Measurements from ENCODE around the gene HEG1.

HEG1 gene

GRCh38 chr3:125003369-125003853 lies 52.4 kb downstream of the HEG1 start:
- H3K4me3 ChIP-seq (ENCODE audit: low read depth in 1 of 2, low read length in 2 of 2), result no peak overlapping the region
- H3K9ac ChIP-seq (ENCODE audit: low read depth in 1 of 2, low read length in 2 of 2), result no peak overlapping the region
- H3K36me3 ChIP-seq (ENCODE audit: control insufficient read depth in 1 of 2, insufficient read depth in 2 of 2, low read length in 2 of 2), result peaks cover 4 to 26% of the 10 kb centered on the region in 2 donors
- no peaks in the 10 kb centered on the region for H3K27me3 ChIP-seq (ENCODE audit: control insufficient read depth in 1 of 2, insufficient read depth in 2 of 2, low read length in 2 of 2)
- no peak overlapping the region for H3K27ac ChIP-seq (ENCODE audit: low read depth, low read length)
- peaks cover 9 to 14% of the 10 kb centered on the region in 2 donors for H3K4me1 ChIP-seq (ENCODE audit: control insufficient read depth in 1 of 2, insufficient read depth in 2 of 2, low read length in 2 of 2)
- no peaks in the 10 kb centered on the region for H3K9me3 ChIP-seq (ENCODE audit: control insufficient read depth in 1 of 2, low read length in 2 of 2)

- H3K4me3 ChIP-seq (ENCODE audit: low read depth in 1 of 2, low read length in 2 of 2), result no peak overlapping the region
- H3K27ac ChIP-seq (ENCODE audit: low read depth, low read length), result no peak overlapping the region
- H3K27me3 ChIP-seq (ENCODE audit: control insufficient read depth in 1 of 2, insufficient read depth in 2 of 2, low read length in 2 of 2), result no peaks in the 10 kb centered on the region
- H3K4me1 ChIP-seq (ENCODE audit: control insufficient read depth in 1 of 2, insufficient read depth in 2 of 2, low read length in 2 of 2), result peaks cover 9 to 14% of the 10 kb centered on the region in 2 donors
- H3K9me3 ChIP-seq (ENCODE audit: control insufficient read depth in 1 of 2, low read length in 2 of 2), result no peaks in the 10 kb centered on the region
- no peak overlapping the region for H3K9ac ChIP-seq (ENCODE audit: low read depth in 1 of 2, low read length in 2 of 2)
- H3K36me3 ChIP-seq (ENCODE audit: control insufficient read depth in 1 of 2, insufficient read depth in 2 of 2, low read length in 2 of 2), result peaks cover 4 to 30% of the 10 kb centered on the region in 2 donors
Measured at GRCh38 chr3:125002414-125003368, 53.1 kb downstream of the HEG1 start.

- H3K4me3 ChIP-seq (ENCODE audit: low read depth in 1 of 2, low read length in 2 of 2), result no peak overlapping the region
- H3K9me3 ChIP-seq (ENCODE audit: control insufficient read depth in 1 of 2, low read length in 2 of 2), result no peaks in the 10 kb centered on the region
- H3K27ac ChIP-seq (ENCODE audit: low read depth, low read length), result no peak overlapping the region
- peaks cover 4 to 30% of the 10 kb centered on the region in 2 donors for H3K36me3 ChIP-seq (ENCODE audit: control insufficient read depth in 1 of 2, insufficient read depth in 2 of 2, low read length in 2 of 2)
- no peak overlapping the region for H3K9ac ChIP-seq (ENCODE audit: low read depth in 1 of 2, low read length in 2 of 2)
- peaks cover 9 to 14% of the 10 kb centered on the region in 2 donors for H3K4me1 ChIP-seq (ENCODE audit: control insufficient read depth in 1 of 2, insufficient read depth in 2 of 2, low read length in 2 of 2)
- H3K27me3 ChIP-seq (ENCODE audit: control insufficient read depth in 1 of 2, insufficient read depth in 2 of 2, low read length in 2 of 2), result no peaks in the 10 kb centered on the region
Measured at GRCh38 chr3:125001557-125002413, 54.0 kb downstream of the HEG1 start.

- peaks cover 0 to 27% of the 10 kb centered on the region in 2 donors for H3K36me3 ChIP-seq (ENCODE audit: control insufficient read depth in 1 of 2, insufficient read depth in 2 of 2, low read length in 2 of 2)
- no peak overlapping the region for H3K27ac ChIP-seq (ENCODE audit: low read depth, low read length)
- peaks cover 5 to 10% of the 10 kb centered on the region in 2 donors for H3K4me1 ChIP-seq (ENCODE audit: control insufficient read depth in 1 of 2, insufficient read depth in 2 of 2, low read length in 2 of 2)
Measured at GRCh38 chr3:125000661-125001060, 55.1 kb downstream of the HEG1 start.

GRCh38 chr3:124999897-125000435 lies 55.8 kb downstream of the HEG1 start:
- Histone ChIP-seq H3K36me3 (ENCODE audit: control insufficient read depth in 1 of 2, insufficient read depth in 2 of 2, low read length in 2 of 2) (peaks cover 0 to 27% of the 10 kb centered on the region in 2 donors), H3K4me3 (ENCODE audit: low read depth in 1 of 2, low read length in 2 of 2) (no peak overlapping the region), H3K9ac (ENCODE audit: low read depth in 1 of 2, low read length in 2 of 2) (no peak overlapping the region), H3K27me3 (ENCODE audit: control insufficient read depth in 1 of 2, insufficient read depth in 2 of 2, low read length in 2 of 2) (no peaks in the 10 kb centered on the region), H3K27ac (ENCODE audit: low read depth, low read length) (no peak overlapping the region), H3K9me3 (ENCODE audit: control insufficient read depth in 1 of 2, low read length in 2 of 2) (no peaks in the 10 kb centered on the region), H3K4me1 (ENCODE audit: control insufficient read depth in 1 of 2, insufficient read depth in 2 of 2, low read length in 2 of 2) (peaks cover 5 to 10% of the 10 kb centered on the region in 2 donors)

More at GRCh38 chr3:125000661-125001060, 55.1 kb downstream of the HEG1 start:
- Histone ChIP-seq H3K27me3 (ENCODE audit: control insufficient read depth in 1 of 2, insufficient read depth in 2 of 2, low read length in 2 of 2) (no peaks in the 10 kb centered on the region), H3K9ac (ENCODE audit: low read depth in 1 of 2, low read length in 2 of 2) (no peak overlapping the region), H3K4me3 (ENCODE audit: low read depth in 1 of 2, low read length in 2 of 2) (no peak overlapping the region), H3K9me3 (ENCODE audit: control insufficient read depth in 1 of 2, low read length in 2 of 2) (no peaks in the 10 kb centered on the region)

- Histone ChIP-seq H3K9me3 (ENCODE audit: control insufficient read depth in 1 of 2, low read length in 2 of 2) (no peaks in the 10 kb centered on the region), H3K27ac (ENCODE audit: low read depth, low read length) (no peak overlapping the region), H3K27me3 (ENCODE audit: control insufficient read depth in 1 of 2, insufficient read depth in 2 of 2, low read length in 2 of 2) (no peaks in the 10 kb centered on the region), H3K4me3 (ENCODE audit: low read depth in 1 of 2, low read length in 2 of 2) (no peak overlapping the region), H3K9ac (ENCODE audit: low read depth in 1 of 2, low read length in 2 of 2) (no peak overlapping the region), H3K4me1 (ENCODE audit: control insufficient read depth in 1 of 2, insufficient read depth in 2 of 2, low read length in 2 of 2) (peaks cover 5 to 10% of the 10 kb centered on the region in 2 donors), H3K36me3 (ENCODE audit: control insufficient read depth in 1 of 2, insufficient read depth in 2 of 2, low read length in 2 of 2) (peaks cover 0 to 27% of the 10 kb centered on the region in 2 donors)
Measured at GRCh38 chr3:124999317-124999716, 56.5 kb downstream of the HEG1 start.

- no peak overlapping the region for H3K4me3 ChIP-seq (ENCODE audit: low read depth in 1 of 2, low read length in 2 of 2)
- H3K36me3 ChIP-seq (ENCODE audit: control insufficient read depth in 1 of 2, insufficient read depth in 2 of 2, low read length in 2 of 2), result peaks cover 0 to 26% of the 10 kb centered on the region in 2 donors
- no peak overlapping the region for H3K9ac ChIP-seq (ENCODE audit: low read depth in 1 of 2, low read length in 2 of 2)
- no peak overlapping the region for H3K27ac ChIP-seq (ENCODE audit: low read depth, low read length)
- H3K27me3 ChIP-seq (ENCODE audit: control insufficient read depth in 1 of 2, insufficient read depth in 2 of 2, low read length in 2 of 2), result no peaks in the 10 kb centered on the region
- H3K9me3 ChIP-seq (ENCODE audit: control insufficient read depth in 1 of 2, low read length in 2 of 2), result no peaks in the 10 kb centered on the region
- peaks cover 0 to 3% of the 10 kb centered on the region in 2 donors for H3K4me1 ChIP-seq (ENCODE audit: control insufficient read depth in 1 of 2, insufficient read depth in 2 of 2, low read length in 2 of 2)
Measured at GRCh38 chr3:124998247-124998630, 57.6 kb downstream of the HEG1 start.

- H3K9ac ChIP-seq (ENCODE audit: low read depth in 1 of 2, low read length in 2 of 2), result no peak overlapping the region
- H3K27me3 ChIP-seq (ENCODE audit: control insufficient read depth in 1 of 2, insufficient read depth in 2 of 2, low read length in 2 of 2), result no peaks in the 10 kb centered on the region
- H3K36me3 ChIP-seq (ENCODE audit: control insufficient read depth in 1 of 2, insufficient read depth in 2 of 2, low read length in 2 of 2), result peaks cover 0 to 26% of the 10 kb centered on the region in 2 donors
- no peak overlapping the region for H3K27ac ChIP-seq (ENCODE audit: low read depth, low read length)
- H3K9me3 ChIP-seq (ENCODE audit: control insufficient read depth in 1 of 2, low read length in 2 of 2), result no peaks in the 10 kb centered on the region
- H3K4me1 ChIP-seq (ENCODE audit: control insufficient read depth in 1 of 2, insufficient read depth in 2 of 2, low read length in 2 of 2), result peaks cover 0 to 4% of the 10 kb centered on the region in 2 donors
- H3K4me3 ChIP-seq (ENCODE audit: low read depth in 1 of 2, low read length in 2 of 2), result no peak overlapping the region
Measured at GRCh38 chr3:124997303-124998246, 58.2 kb downstream of the HEG1 start.

GRCh38 chr3:124995460-124995994 lies 60.3 kb downstream of the HEG1 start:
- Histone ChIP-seq H3K36me3 (ENCODE audit: control insufficient read depth in 1 of 2, insufficient read depth in 2 of 2, low read length in 2 of 2) (peaks cover 0 to 15% of the 10 kb centered on the region in 2 donors), H3K9ac (ENCODE audit: low read depth in 1 of 2, low read length in 2 of 2) (peak overlapping the region in 1 of 2 donors; percentile 22), H3K27ac (ENCODE audit: low read depth, low read length) (no peak overlapping the region)

More at GRCh38 chr3:124995460-124995994, 60.3 kb downstream of the HEG1 start:
- H3K4me1 ChIP-seq (ENCODE audit: control insufficient read depth in 1 of 2, insufficient read depth in 2 of 2, low read length in 2 of 2), result peaks cover 9 to 12% of the 10 kb centered on the region in 2 donors
- H3K9me3 ChIP-seq (ENCODE audit: control insufficient read depth in 1 of 2, low read length in 2 of 2), result no peaks in the 10 kb centered on the region
- no peaks in the 10 kb centered on the region for H3K27me3 ChIP-seq (ENCODE audit: control insufficient read depth in 1 of 2, insufficient read depth in 2 of 2, low read length in 2 of 2)
- no peak overlapping the region for H3K4me3 ChIP-seq (ENCODE audit: low read depth in 1 of 2, low read length in 2 of 2)

Data from duodenal mucosa (tissue), 2 donors.